BJ (cell line): ENCODE results near the gene HBS1L. TPM values are rescaled to one million over a fixed set of nuclear protein-coding genes. Genes with fewer than 3 reads are reported as not detected.

Experiments
- CTCF ChIA-PET: fragments of 350-600 bp; formaldehyde crosslinking; extraction: SDS; loops from one replicate; lab custom pipeline; 2021; ENCODE audit warnings: antibody characterized with exemption, inconsistent platforms; lab: Yijun Ruan, JAX
- POLR2A ChIA-PET: fragments of 300-600 bp; sonication (Branson Sonifier 250); formaldehyde crosslinking; extraction: SDS; loops from one replicate; lab custom pipeline; 2021; ENCODE audit warnings: antibody characterized with exemption; lab: Charles Lee
- DNase-seq: peaks from one replicate; pipeline ENCODE4 v3.0.0-alpha.2; 2011; ENCODE audit warnings: low read depth
- H3K27me3 ChIP-seq: 2 replicates; pipeline ENCODE4 v1.6.0; 2011; ENCODE audit warnings: low read length; ENCODE audit not compliant: control insufficient read depth, insufficient read depth
- H3K36me3 ChIP-seq: 2 replicates; pipeline ENCODE4 v1.5.1; 2011; ENCODE audit warnings: low read length; ENCODE audit not compliant: control insufficient read depth, insufficient read depth
- H3K4me3 ChIP-seq: 2 replicates; pipeline ENCODE4 v1.5.1; 2011; ENCODE audit warnings: low read depth, mild to moderate bottlenecking, control low read depth, low read length
- polyA minus RNA-seq: library from RNA; depleted of rRNA, polyadenylated mRNA; stranded (reverse); fragments of >200 nt; gene quantifications from 2 replicates; pipeline ENCODE4 v1.2.3, GENCODE V29; 2011; rRNA and poly(A)+ RNA removed
- polyA plus RNA-seq: library from polyadenylated mRNA; depleted of rRNA; stranded (reverse); fragments of >200 nt; gene quantifications from 2 replicates; pipeline ENCODE4 v1.2.3, GENCODE V29; 2011; rRNA removed
- TF ChIP-seq, protein P1 (sequence below): IDR thresholded peaks from 2 replicates; pipeline ENCODE4 v1.5.1; 2011; ENCODE audit warnings: low read depth, mild to moderate bottlenecking, control low read depth, inconsistent platforms, low read length, moderate library complexity; ENCODE audit not compliant: insufficient read depth

The HBS1L gene
- polyA plus RNA-seq = 44.3 and 76.3 TPM in 2 replicates
- polyA minus RNA-seq = 46.2 and 49.9 TPM in 2 replicates

DNA sequence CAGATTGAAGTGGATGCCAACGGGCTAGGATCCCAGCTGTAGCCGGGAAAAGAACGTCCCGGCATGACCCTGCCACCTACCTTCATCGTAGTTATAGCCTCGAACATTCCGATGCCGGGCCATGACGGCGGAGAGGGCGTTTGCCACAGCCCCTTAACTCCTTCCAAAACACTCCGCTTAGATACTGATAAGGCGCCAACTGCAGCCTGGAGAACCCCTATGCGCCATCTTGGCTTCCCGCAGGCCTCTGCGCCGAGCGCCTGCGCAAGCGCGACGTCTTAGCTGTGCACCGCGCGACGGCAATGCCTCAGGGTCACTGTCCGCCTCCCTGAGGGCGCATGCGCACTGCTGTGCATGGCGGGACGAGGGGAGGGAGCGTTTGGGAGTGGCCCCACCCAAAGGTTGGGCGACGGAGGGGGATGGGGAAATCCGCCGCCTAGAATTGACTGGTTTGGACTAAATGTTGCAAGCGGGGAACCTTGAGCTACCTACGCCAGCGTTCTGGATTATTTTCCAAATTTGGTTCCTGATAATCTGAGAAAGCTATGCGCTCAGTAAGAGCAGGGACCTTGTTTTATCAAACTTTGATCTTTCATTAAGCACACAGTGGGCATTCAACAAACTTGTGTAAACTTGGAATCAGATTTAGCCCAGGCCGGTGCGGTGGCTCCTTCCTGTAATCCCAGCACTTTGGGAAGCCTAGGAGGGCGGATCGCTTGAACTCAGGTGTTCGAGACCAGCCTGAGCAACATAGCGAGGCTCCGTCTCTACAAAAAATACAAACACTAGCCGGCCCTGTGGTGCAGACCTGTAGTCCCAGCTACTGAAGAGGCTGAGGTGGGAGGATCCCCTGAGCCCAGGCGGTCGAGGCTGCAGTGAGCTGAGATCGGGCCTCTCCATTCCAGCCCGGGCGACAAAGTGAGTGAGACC lies at the start of gene HBS1L:
TSS of gene HBS1L (minus strand) at position 254 of the 930 bp plus-strand sequence. CDS start at position 123, 131 bp downstream.
- TF ChIP-seq, protein P1, sequence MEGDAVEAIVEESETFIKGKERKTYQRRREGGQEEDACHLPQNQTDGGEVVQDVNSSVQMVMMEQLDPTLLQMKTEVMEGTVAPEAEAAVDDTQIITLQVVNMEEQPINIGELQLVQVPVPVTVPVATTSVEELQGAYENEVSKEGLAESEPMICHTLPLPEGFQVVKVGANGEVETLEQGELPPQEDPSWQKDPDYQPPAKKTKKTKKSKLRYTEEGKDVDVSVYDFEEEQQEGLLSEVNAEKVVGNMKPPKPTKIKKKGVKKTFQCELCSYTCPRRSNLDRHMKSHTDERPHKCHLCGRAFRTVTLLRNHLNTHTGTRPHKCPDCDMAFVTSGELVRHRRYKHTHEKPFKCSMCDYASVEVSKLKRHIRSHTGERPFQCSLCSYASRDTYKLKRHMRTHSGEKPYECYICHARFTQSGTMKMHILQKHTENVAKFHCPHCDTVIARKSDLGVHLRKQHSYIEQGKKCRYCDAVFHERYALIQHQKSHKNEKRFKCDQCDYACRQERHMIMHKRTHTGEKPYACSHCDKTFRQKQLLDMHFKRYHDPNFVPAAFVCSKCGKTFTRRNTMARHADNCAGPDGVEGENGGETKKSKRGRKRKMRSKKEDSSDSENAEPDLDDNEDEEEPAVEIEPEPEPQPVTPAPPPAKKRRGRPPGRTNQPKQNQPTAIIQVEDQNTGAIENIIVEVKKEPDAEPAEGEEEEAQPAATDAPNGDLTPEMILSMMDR = no peak
- H3K36me3 ChIP-seq = no peaks in the 10 kb centered on the region
- no peaks in the 10 kb centered on the region for H3K27me3 ChIP-seq
- POLR2A ChIA-PET = no interaction called here
- DNase-seq = peak; percentile 79
- CTCF ChIA-PET = interaction anchor here (1.2 to 1.6 kb wide), 2 partner anchors 9 to 16 kb away, joined by 3 to 4 read pairs; no protein-coding TSS in a partner anchor
- H3K4me3 ChIP-seq = peak within 1 kb of the TSS; percentile 85

DNA sequence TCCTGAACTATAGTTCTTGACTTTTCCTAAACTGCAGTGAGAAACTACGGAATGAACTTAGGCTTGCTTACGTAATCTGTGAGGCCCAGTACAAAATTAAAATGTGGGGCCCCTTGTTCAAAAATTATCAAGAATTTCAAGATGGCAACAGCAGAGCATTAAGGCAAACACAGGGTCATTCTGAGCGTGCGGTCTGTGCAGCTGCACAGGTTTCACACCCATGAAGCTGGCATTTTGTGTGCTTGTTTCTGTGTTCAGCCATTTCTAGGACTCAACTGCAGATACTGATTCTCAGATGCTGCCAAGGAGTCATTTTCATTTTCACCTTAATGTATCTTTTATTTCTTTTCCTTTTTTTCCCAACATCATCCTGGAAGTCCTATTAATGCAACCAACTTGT lies 49.6 kb upstream of the HBS1L start:
- CTCF ChIA-PET = no interaction called here
- Histone ChIP-seq H3K36me3 (no peaks in the 10 kb centered on the region), H3K27me3 (peaks cover 8% of the 10 kb centered on the region), H3K4me3 (no peak overlapping the region)
- TF ChIP-seq, protein P1 = no peak
- POLR2A ChIA-PET = no interaction called here
- no peak for DNase-seq

DNA sequence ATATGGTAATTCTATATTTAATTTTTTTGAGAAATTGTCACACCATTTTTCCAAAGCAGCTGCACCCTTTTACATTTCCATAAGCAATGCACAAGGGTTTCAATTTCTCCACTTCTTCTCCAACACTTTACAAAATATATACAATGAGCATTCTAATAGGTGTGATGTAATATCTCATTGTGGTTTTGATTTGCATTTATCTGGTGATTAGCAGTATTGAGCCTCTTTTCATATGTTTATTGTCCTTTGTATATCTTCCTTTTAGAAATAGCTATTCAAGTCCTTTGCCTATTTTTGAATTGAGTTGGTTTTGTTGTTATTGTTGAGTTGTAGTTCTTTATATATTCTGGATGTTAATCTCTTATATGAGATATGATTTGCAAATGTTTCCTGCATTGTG lies 47.6 kb upstream of the HBS1L start:
- no peak for DNase-seq
- ChIA-PET POLR2A (no interaction called here), CTCF (no interaction called here)
- Histone ChIP-seq H3K36me3 (no peaks in the 10 kb centered on the region), H3K4me3 (no peak overlapping the region), H3K27me3 (peaks cover 8% of the 10 kb centered on the region)
- TF ChIP-seq, protein P1 = no peak

DNA sequence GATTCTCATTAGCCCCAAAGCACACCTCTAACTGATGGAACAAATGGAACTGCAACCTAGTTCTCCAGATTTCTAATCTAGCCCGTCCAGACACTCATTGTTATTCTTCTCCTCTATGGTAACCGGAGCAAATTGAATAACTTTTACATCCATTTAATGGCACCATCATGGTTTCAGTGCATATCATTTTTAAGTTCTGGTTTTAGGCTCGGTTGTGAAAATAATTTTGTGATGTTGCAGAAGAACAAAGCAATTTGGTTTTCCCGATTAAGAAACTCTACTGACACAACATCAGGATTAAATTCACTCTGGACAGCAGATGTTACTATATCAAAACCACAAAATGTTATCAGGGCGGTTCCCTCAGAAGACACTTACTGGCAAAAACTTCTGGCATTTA lies 42.5 kb upstream of the HBS1L start:
- DNase-seq = no peak
- CTCF ChIA-PET = interaction anchor here (1.4 kb wide), 1 partner anchor 10 kb away, joined by 4 read pairs; no protein-coding TSS in a partner anchor
- TF ChIP-seq, protein P1 = no peak
- Histone ChIP-seq H3K4me3 (no peak overlapping the region), H3K36me3 (no peaks in the 10 kb centered on the region), H3K27me3 (peaks cover 2% of the 10 kb centered on the region)
- POLR2A ChIA-PET = no interaction called here

DNA sequence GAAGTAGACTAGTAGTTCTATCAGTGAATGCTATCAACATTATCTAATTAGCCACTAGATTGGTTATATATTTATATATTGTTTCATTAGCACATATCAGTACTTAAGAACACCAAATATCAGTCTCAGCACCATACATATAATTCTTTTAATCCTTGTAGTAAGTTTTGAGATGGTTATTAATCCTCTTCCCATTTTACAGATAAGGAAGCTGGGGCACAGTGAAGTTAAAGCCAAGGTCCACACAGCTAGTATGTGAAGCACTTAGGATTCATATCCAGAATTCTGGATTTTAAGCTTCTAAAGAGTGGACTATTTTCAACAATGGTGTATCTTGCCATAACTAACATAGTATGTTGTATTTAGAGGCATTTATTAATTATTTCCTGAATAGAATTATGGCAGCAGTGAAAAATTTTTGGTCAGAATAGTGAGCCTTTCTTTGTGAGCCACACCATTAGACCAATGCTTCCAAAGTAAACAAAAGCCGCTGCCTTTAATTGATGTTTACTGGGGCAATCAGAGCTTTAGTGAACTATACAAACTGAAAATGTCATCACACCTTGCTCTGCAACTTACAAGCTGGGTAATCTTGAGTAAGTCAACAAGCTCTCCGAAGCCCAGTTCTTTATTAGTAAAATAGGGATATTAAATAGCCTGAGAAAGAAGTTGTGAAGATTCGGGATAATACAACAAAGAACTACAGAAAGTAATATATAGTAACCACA lies 41.9 kb upstream of the HBS1L start:
- TF ChIP-seq, protein P1 = no peak
- H3K36me3 ChIP-seq = no peaks in the 10 kb centered on the region
- DNase-seq = no peak
- CTCF ChIA-PET = interaction anchor here (1.4 kb wide), 1 partner anchor 9 kb away, joined by 4 read pairs; no protein-coding TSS in a partner anchor
- H3K27me3 ChIP-seq = peaks cover 2% of the 10 kb centered on the region
- no peak overlapping the region for H3K4me3 ChIP-seq
- POLR2A ChIA-PET = no interaction called here
